MM.1S (cell line): ENCODE results near the gene PHF21A.
A peak's percentile ranks its signal among the peaks of the same experiment; 100 is the strongest.

Experiments used
- DNase-seq: peaks from one replicate; pipeline ENCODE4 v3.0.0-alpha.2; 2015
- H2AFZ ChIP-seq: fragments of 300-600 bp; sonication (generic); 2 replicates; pipeline ENCODE4 v1.6.0; 2016; ENCODE audit warnings: antibody characterized with exemption, low read length
- H3F3A ChIP-seq: fragments of 300-600 bp; sonication (generic); 2 replicates; pipeline ENCODE4 v1.6.1; 2016; ENCODE audit warnings: mild to moderate bottlenecking, antibody characterized with exemption, low read length, moderate library complexity, mixed read lengths; ENCODE audit not compliant: insufficient read depth
- H3K27ac ChIP-seq: fragments of 300-600 bp; sonication (generic); 2 replicates; pipeline ENCODE4 v1.5.1; 2016; ENCODE audit warnings: mild to moderate bottlenecking, low read length
- H3K27me3 ChIP-seq: fragments of 300-600 bp; sonication (generic); replicated peaks from 2 replicates; pipeline ENCODE4 v1.6.0; 2016; ENCODE audit warnings: low read length; ENCODE audit not compliant: insufficient read depth
- H3K36me3 ChIP-seq: fragments of 300-600 bp; sonication (generic); replicated peaks from 2 replicates; pipeline ENCODE4 v1.6.1; 2016; ENCODE audit warnings: mild to moderate bottlenecking, low read length, mixed read lengths; ENCODE audit not compliant: insufficient read depth
- H3K4me1 ChIP-seq: fragments of 300-600 bp; sonication (generic); 2 replicates; pipeline ENCODE4 v1.6.1; 2016; ENCODE audit warnings: low read length, mixed read lengths
- H3K4me2 ChIP-seq: fragments of 300-600 bp; sonication (generic); 2 replicates; pipeline ENCODE4 v1.6.0; 2016; ENCODE audit warnings: low read depth, low read length
- H3K4me3 ChIP-seq: fragments of 300-600 bp; sonication (generic); 2 replicates; pipeline ENCODE4 v1.5.1; 2016; ENCODE audit warnings: low read length, mixed read lengths
- H3K79me2 ChIP-seq: fragments of 300-600 bp; sonication (generic); 2 replicates; pipeline ENCODE4 v1.6.1; 2016; ENCODE audit warnings: mixed run types, low read length, mixed read lengths
- H3K9ac ChIP-seq: fragments of 300-600 bp; sonication (generic); 2 replicates; pipeline ENCODE4 v1.6.1; 2016; ENCODE audit warnings: low read length, mixed read lengths
- H3K9me2 ChIP-seq: fragments of 300-600 bp; sonication (generic); replicated peaks from 2 replicates; pipeline ENCODE4 v1.6.1; 2016; ENCODE audit warnings: mild to moderate bottlenecking, low read length, mixed read lengths; ENCODE audit not compliant: insufficient read depth
- H3K9me3 ChIP-seq: fragments of 300-600 bp; sonication (generic); replicated peaks from 2 replicates; pipeline ENCODE4 v1.6.1; 2016; ENCODE audit warnings: mild to moderate bottlenecking, low read length, mixed read lengths; ENCODE audit not compliant: insufficient read depth
- H4K20me1 ChIP-seq: fragments of 300-600 bp; sonication (generic); 2 replicates; pipeline ENCODE4 v1.6.1; 2016; ENCODE audit warnings: mild to moderate bottlenecking, low read length, moderate library complexity, mixed read lengths; ENCODE audit not compliant: insufficient read depth
- CTCF ChIP-seq: fragments of 300-600 bp; sonication (generic); IDR thresholded peaks from 2 replicates; pipeline ENCODE4 v1.5.1; 2016; ENCODE audit warnings: antibody characterized with exemption, low read length, mixed read lengths
- EZH2 ChIP-seq: fragments of 300-600 bp; sonication (generic); optimal IDR thresholded peaks from 2 replicates; pipeline ENCODE3; 2017; ENCODE audit warnings: low read depth, mild to moderate bottlenecking, antibody characterized with exemption, low read length, mixed read lengths
- EZH2phosphoT487 ChIP-seq: fragments of 300-600 bp; sonication (generic); IDR thresholded peaks from 2 replicates; pipeline ENCODE4 v1.6.1; 2018; ENCODE audit warnings: antibody characterized with exemption, low read length

Gene PHF21A

GRCh38 chr11:45924927-45925326, 196.3 kb downstream of the PHF21A start:
- H3K9ac ChIP-seq, result no peak overlapping the region
- no peak overlapping the region for H3K4me3 ChIP-seq
- peaks cover 12% of the 10 kb centered on the region; the same call in 1 of the 2 replicates for H3K4me1 ChIP-seq
- TF ChIP-seq EZH2, result no peak
- TF ChIP-seq CTCF, result no peak
- no peak for TF ChIP-seq EZH2phosphoT487
- H3K36me3 ChIP-seq, result no peaks in the 10 kb centered on the region
- H3K27me3 ChIP-seq, result peaks cover 13% of the 10 kb centered on the region; the same call in 1 of the 2 replicates
- no peak overlapping the region for H2AFZ ChIP-seq
- H3K9me2 ChIP-seq, result no peaks in the 10 kb centered on the region
- H3K4me2 ChIP-seq, result no peak overlapping the region
- no peaks in the 10 kb centered on the region for H3K9me3 ChIP-seq
- no peaks in the 10 kb centered on the region for H3K79me2 ChIP-seq
- DNase-seq, result no peak
- H3K27ac ChIP-seq, result no peak overlapping the region
- no peaks in the 10 kb centered on the region for H4K20me1 ChIP-seq
- H3F3A ChIP-seq, result peaks cover 7% of the 10 kb centered on the region

GRCh38 chr11:45924036-45924915, 197.0 kb downstream of the PHF21A start:
- no peak overlapping the region for H3K4me2 ChIP-seq
- no peak for DNase-seq
- H3K9ac ChIP-seq, result no peak overlapping the region
- no peaks in the 10 kb centered on the region for H3K36me3 ChIP-seq
- peaks cover 13% of the 10 kb centered on the region; the same call in 1 of the 2 replicates for H3K27me3 ChIP-seq
- no peaks in the 10 kb centered on the region for H4K20me1 ChIP-seq
- no peaks in the 10 kb centered on the region for H3K9me2 ChIP-seq
- H3K79me2 ChIP-seq, result no peaks in the 10 kb centered on the region
- no peak overlapping the region for H3K4me3 ChIP-seq
- no peak overlapping the region for H3K27ac ChIP-seq
- no peaks in the 10 kb centered on the region for H3K9me3 ChIP-seq
- peaks cover 8% of the 10 kb centered on the region for H3K4me1 ChIP-seq
- TF ChIP-seq CTCF (no peak), EZH2phosphoT487 (no peak), EZH2 (no peak)
- no peak overlapping the region for H2AFZ ChIP-seq
- H3F3A ChIP-seq, result 0 out of 2 replicates have a peak, but pooled peaks cover under 1% of the 10 kb centered on the region

GRCh38 chr11:45922425-45923082, 198.7 kb downstream of the PHF21A start, which contains the start of gene LARGE2:
Gene LARGE2, plus strand, starts transcription at chr11:45922656. Its CDS starts 227 bp downstream, at chr11:45922883.
- DNase-seq, result peak; percentile 20
- Histone ChIP-seq H3K9me2 (no peaks in the 10 kb centered on the region), H3K4me3 (peak within 1 kb of the TSS; percentile 49), H3K27me3 (peaks cover 13% of the 10 kb centered on the region; the same call in 1 of the 2 replicates), H2AFZ (0 out of 2 replicates have a peak within 1 kb of the TSS, but pooled peaks have one; percentile 21), H3K27ac (peak within 1 kb of the TSS; percentile 20; the same call in 1 of the 2 replicates), H3F3A (peaks cover 15% of the 10 kb centered on the region), H3K36me3 (no peaks in the 10 kb centered on the region), H3K79me2 (peaks cover 1% of the 10 kb centered on the region), H3K9me3 (no peaks in the 10 kb centered on the region), H3K4me2 (peak within 1 kb of the TSS; percentile 56; the same call in 1 of the 2 replicates), H4K20me1 (no peaks in the 10 kb centered on the region), H3K9ac (peak within 1 kb of the TSS; percentile 29; the same call in 1 of the 2 replicates), H3K4me1 (peaks cover 11% of the 10 kb centered on the region)
- TF ChIP-seq CTCF (no peak), EZH2 (no peak), EZH2phosphoT487 (no peak)
